Activated naive CD8-positive, alpha-beta T cell treated with anti-CD3 and anti-CD28 coated beads, Interleukin-2, amount 50 U/mL, for 24 hours (primary cell): ENCODE data around the gene C2orf68.
"Not testable (repeated sequence)": the region's sequence is repeated elsewhere in the genome, so short reads cannot be mapped to it uniquely, and the experiment has no call there.

Experiments used
- ATAC-seq: fragments of 150-1000 bp; cut with Tn5 transposase; one replicate; pipeline ENCODE4 v1.10.0; 2021
- DNase-seq: peaks from one replicate; pipeline ENCODE4 v3.0.0; 2021
- H3K27ac Mint-ChIP-seq: one replicate; pipeline ENCODE4 v1.8.0; 2021; ENCODE audit warnings: mild to moderate bottlenecking, mixed read lengths
- H3K27me3 Mint-ChIP-seq: one replicate; pipeline ENCODE4 v1.8.0; 2021; ENCODE audit warnings: mixed read lengths
- H3K36me3 Mint-ChIP-seq: one replicate; pipeline ENCODE4 v1.8.0; 2021; ENCODE audit warnings: low read depth, mixed read lengths
- H3K4me1 Mint-ChIP-seq: one replicate; pipeline ENCODE4 v1.8.0; 2021; ENCODE audit warnings: mixed read lengths
- H3K4me3 Mint-ChIP-seq: one replicate; pipeline ENCODE4 v1.8.0; 2021; ENCODE audit warnings: mild to moderate bottlenecking, moderate library complexity, mixed read lengths
- H3K9me3 Mint-ChIP-seq: one replicate; pipeline ENCODE4 v1.8.0; 2021; ENCODE audit warnings: mixed read lengths

C2orf68 gene

GRCh38 chr2:85613717-85614515 is 2.0 kb upstream of the C2orf68 start:
- Mint-ChIP-seq H3K9me3 (no peaks in the 10 kb centered on the region), H3K4me3 (no peak overlapping the region), H3K27me3 (no peaks in the 10 kb centered on the region), H3K27ac (peak overlapping the region; percentile 39), H3K4me1 (peaks cover 49% of the 10 kb centered on the region), H3K36me3 (peaks cover 20% of the 10 kb centered on the region)
- ATAC-seq (no peak), DNase-seq (no peak)

DNA sequence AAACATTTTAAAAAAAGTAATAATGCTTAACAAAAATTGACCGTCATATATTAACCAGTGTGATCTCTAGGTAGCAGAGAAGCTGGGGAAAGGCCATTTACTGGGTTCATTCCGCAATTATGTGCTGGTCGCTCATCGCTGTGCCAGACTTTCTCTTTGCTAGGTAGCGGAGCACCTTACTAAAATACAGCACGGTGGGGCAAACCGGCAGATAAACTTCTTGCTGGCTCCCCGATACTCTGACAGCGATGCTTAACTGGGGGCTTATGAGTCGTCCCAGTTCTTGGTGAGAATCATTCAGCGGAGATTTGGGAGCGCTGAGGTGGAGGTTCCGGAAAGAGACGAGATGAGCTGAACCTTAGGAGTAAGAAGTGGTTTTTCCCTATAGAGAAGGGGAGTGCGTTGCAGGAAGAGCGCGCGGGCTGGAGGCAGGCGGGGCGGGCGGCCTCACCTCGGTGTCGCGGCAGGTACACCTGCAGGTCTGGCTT is 605 bp downstream of the C2orf68 start:
- DNase-seq, result no peak
- Mint-ChIP-seq H3K27ac (peak overlapping the region; percentile 95), H3K27me3 (no peaks in the 10 kb centered on the region), H3K9me3 (no peaks in the 10 kb centered on the region), H3K36me3 (peaks cover 14% of the 10 kb centered on the region), H3K4me3 (peak overlapping the region; percentile 98), H3K4me1 (peaks cover 35% of the 10 kb centered on the region)
- no peak for ATAC-seq

DNA sequence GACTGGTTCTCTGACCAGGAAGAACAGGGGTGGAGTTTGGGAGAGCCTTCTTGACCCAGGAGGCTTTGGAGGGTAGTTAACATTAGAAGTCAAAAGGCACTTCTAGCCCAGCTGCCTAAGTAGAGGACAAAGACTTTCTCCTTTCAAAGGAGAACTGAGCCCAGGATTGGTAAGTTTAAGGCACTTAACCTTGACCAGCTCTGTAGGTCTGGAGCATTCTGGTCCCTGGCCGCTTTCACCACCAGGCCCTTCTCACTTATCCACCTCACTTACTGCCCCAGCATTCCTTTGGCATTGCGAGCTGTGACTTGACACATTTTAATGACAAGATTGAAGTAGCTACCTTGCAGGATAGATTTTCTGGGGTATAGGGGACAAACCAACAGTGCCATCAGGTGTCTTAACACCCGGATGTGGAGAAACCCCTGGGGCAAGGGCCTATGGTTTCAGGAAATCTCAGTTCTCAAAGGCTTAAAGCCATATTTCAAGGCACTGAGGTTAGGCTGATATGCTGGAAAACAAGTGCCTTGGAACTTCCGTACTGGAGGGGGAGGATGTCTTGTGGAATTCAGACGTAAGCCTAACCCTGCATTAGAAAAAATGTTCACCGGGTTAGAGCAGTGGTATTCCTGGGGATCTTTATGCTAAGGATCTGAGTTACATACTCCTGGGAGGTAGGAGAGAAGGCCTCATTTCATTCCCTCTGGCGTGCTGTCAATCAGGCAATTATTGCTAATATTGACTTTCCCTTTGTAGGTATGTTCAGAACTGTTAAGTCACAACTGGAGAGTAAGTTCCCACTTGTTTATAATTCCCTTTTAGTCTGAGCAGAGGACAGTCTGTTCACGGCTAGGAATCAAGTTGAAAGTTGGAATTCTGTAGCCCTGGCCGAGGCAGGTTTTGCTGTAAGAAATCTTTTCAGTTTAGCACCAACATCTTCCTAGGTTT is 4.3 kb downstream of the C2orf68 start:
- no peak overlapping the region for H3K27ac Mint-ChIP-seq
- DNase-seq (no peak), ATAC-seq (no peak)
- H3K36me3 Mint-ChIP-seq, result peaks cover 12% of the 10 kb centered on the region
- H3K9me3 Mint-ChIP-seq, result no peaks in the 10 kb centered on the region
- H3K27me3 Mint-ChIP-seq, result no peaks in the 10 kb centered on the region
- H3K4me1 Mint-ChIP-seq, result peaks cover 39% of the 10 kb centered on the region
- H3K4me3 Mint-ChIP-seq, result no peak overlapping the region

- no peak overlapping the region for H3K4me3 Mint-ChIP-seq
- no peak for ATAC-seq
These were observed 5.8 kb downstream of the C2orf68 start for GRCh38 chr2:85606116-85606455.

GRCh38 chr2:85605406-85606115 is 6.3 kb downstream of the C2orf68 start:
- ATAC-seq, result no peak
- no peak for DNase-seq
- H3K27me3 Mint-ChIP-seq, result no peaks in the 10 kb centered on the region
- no peaks in the 10 kb centered on the region for H3K9me3 Mint-ChIP-seq
- no peak overlapping the region for H3K27ac Mint-ChIP-seq
- H3K4me1 Mint-ChIP-seq, result peaks cover 36% of the 10 kb centered on the region
- no peak overlapping the region for H3K4me3 Mint-ChIP-seq
- peaks cover 12% of the 10 kb centered on the region for H3K36me3 Mint-ChIP-seq

More at GRCh38 chr2:85606116-85606455, 5.8 kb downstream of the C2orf68 start:
- H3K27ac Mint-ChIP-seq, result no peak overlapping the region
- peaks cover 36% of the 10 kb centered on the region for H3K4me1 Mint-ChIP-seq
- H3K9me3 Mint-ChIP-seq, result no peaks in the 10 kb centered on the region
- no peak for DNase-seq
- no peaks in the 10 kb centered on the region for H3K27me3 Mint-ChIP-seq
- H3K36me3 Mint-ChIP-seq, result peaks cover 12% of the 10 kb centered on the region

DNA sequence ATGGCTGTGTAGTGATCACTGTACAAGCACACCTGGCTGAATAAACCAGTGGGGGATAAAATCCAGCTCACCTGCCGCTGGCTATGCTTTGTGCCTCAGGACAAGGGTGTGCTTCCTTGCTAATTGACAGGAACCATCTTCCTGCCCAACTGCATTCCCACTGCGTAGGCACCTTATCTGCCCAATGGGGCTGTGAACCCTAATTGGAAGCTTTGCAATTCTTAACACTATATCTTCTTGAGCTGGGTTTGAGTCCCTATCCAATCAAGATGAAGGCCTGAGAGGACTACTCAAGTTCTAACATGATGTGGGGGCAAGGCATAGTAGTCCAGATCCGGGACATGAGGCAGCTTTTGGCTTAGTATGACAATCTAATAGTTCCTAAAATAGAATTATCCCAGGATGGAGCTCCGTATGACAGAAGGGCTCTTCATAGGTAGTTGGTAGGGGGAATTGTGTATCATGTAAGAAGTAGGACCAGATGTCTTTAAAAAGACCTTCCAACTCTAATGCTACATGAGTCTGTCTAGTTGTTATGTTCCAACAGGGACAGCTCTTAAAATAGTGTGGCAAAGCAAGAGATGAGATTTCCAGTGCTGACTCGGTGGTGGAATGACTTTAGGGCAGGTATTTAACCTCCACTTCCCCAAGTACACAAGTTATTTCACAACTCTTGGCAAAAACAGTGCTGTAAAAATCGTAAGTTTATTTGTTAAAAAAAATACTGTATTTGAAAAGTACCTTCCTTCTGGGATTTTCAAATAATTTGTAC is 7.1 kb downstream of the C2orf68 start:
- DNase-seq (no peak), ATAC-seq (no peak)
- no peak overlapping the region for H3K4me3 Mint-ChIP-seq
- H3K36me3 Mint-ChIP-seq, result peaks cover 9% of the 10 kb centered on the region
- no peak overlapping the region for H3K27ac Mint-ChIP-seq
- peaks cover 29% of the 10 kb centered on the region for H3K4me1 Mint-ChIP-seq
- no peaks in the 10 kb centered on the region for H3K9me3 Mint-ChIP-seq
- no peaks in the 10 kb centered on the region for H3K27me3 Mint-ChIP-seq

DNA sequence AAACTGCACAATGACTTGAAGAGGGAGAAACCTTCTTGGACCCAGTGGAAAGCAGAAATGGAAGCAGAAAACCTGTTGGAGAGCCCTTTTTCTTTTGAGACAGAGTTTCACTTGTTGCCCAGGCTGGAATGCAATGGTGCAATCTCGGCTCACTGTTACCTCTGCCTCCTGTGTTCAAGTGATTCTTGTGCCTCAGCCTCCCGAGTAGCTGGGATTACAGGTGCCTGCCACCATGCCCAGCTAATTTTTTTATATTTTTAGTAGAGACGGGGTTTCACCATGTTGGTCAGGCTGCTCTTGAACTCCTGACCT is 7.8 kb downstream of the C2orf68 start:
- Mint-ChIP-seq H3K27ac (peak overlapping the region; percentile 27), H3K4me3 (peak overlapping the region; percentile 91), H3K4me1 (peaks cover 28% of the 10 kb centered on the region)
- ATAC-seq, H3K9me3 Mint-ChIP-seq, DNase-seq, H3K27me3 Mint-ChIP-seq, H3K36me3 Mint-ChIP-seq: not testable (repeated sequence)

DNA sequence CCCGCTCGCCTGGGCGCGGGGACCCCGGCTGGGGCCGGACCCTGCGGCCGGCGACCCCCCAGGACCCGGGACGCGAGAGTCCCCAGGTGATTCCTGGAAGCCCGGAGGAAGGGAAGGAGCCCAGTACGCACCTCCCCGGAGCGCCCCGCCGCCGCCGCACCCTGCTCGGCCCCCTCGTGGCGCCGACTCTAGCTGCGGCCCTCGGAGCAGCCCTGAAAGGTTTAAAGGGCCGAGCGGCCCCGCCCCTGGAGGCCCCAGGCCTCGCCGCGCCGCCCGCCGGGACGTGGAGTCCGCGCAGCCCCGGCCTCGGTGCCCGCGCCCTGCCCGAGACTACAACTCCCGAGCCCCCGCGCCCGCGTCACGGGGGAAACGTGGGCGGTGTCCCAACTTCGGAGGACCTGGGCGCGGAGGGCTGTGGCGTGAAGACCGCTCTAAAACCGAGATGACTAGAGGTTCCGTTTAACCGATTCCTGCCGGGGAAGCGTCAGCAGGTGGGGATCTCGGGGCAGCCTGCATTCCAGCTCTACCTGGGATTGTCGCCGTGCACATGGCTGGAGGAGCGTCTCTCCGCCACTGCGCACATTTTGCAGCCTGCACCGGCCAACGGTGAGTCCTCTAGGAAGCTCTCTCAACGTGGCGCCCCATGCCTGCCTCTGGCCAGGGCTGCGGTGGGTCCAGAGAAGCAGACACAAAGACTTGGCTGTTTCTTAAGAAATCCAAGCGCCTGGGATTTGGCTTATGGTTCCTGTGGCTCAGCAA is 9.2 kb downstream of the C2orf68 start, which contains the start of gene TMEM150A:
Gene TMEM150A, minus strand, starts transcription at position 223 of the 759 bp plus-strand sequence. CDS start 750 bp downstream, outside the sequence.
- Mint-ChIP-seq H3K27me3 (no peaks in the 10 kb centered on the region), H3K4me1 (peaks cover 30% of the 10 kb centered on the region), H3K36me3 (peaks cover 4% of the 10 kb centered on the region), H3K27ac (peak within 1 kb of the TSS; percentile 70), H3K9me3 (no peaks in the 10 kb centered on the region), H3K4me3 (peak within 1 kb of the TSS; percentile 91)
- ATAC-seq (peak; percentile 94), DNase-seq (peak; percentile 90)

GRCh38 chr2:85601771-85602475 is 9.9 kb downstream of the C2orf68 start:
- Mint-ChIP-seq H3K27me3 (no peaks in the 10 kb centered on the region), H3K4me3 (peak overlapping the region; percentile 73), H3K9me3 (no peaks in the 10 kb centered on the region), H3K27ac (peak overlapping the region; percentile 70), H3K36me3 (peaks cover 5% of the 10 kb centered on the region), H3K4me1 (peaks cover 32% of the 10 kb centered on the region)
- no peak for DNase-seq
- ATAC-seq, result peak; percentile 1

DNA sequence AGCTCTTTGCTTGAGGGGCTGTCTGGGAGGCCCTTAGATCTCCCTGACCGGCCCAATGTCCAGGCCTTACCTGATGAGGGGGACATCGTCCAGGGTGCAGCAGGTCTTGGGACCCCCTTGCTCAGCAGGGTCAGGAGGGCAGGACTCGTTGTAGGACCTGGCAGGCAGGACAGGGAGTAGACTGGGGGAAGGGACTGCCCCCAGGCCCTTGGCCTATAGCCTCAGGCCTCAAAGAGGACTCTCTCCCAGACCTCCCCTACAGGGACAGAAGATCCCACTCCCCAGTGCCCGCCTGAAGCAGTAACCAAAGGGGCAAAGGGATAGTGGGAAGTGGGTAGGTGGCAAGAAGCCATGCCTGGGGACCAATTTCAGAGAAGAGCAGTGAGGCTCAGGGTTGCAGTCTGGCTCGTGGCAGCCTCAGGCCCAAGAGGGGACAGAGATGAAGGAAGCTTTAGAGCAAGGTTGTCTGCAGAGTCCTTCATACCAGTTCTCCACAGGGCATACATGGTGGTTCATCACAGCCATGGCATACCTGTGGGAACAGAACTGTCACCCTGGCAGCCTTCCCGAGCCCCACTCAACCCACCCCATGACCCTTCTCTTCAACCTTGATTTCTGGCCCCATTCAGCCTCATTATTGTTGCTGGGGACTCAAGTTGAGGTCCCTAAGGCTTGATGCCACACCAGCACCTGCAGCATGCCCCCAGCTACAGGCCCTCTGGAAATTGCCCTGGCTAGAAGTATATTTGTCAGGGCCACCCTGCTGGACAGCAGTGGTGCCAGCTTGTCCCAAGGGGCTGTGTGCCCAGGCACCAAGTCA is 10.7 kb downstream of the C2orf68 start:
- Mint-ChIP-seq H3K27ac (peak overlapping the region; percentile 70), H3K4me1 (peaks cover 40% of the 10 kb centered on the region), H3K27me3 (no peaks in the 10 kb centered on the region), H3K4me3 (peak overlapping the region; percentile 73), H3K36me3 (peaks cover 5% of the 10 kb centered on the region), H3K9me3 (no peaks in the 10 kb centered on the region)
- DNase-seq (no peak), ATAC-seq (no peak)

GRCh38 chr2:85600235-85600575 is 11.7 kb downstream of the C2orf68 start:
- no peak overlapping the region for H3K4me3 Mint-ChIP-seq
- no peak overlapping the region for H3K27ac Mint-ChIP-seq
- H3K36me3 Mint-ChIP-seq, result peaks cover 9% of the 10 kb centered on the region
- no peaks in the 10 kb centered on the region for H3K9me3 Mint-ChIP-seq
- peaks cover 49% of the 10 kb centered on the region for H3K4me1 Mint-ChIP-seq
- no peak for ATAC-seq
- no peak for DNase-seq
- no peaks in the 10 kb centered on the region for H3K27me3 Mint-ChIP-seq

- H3K9me3 Mint-ChIP-seq, result no peaks in the 10 kb centered on the region
- H3K27ac Mint-ChIP-seq, result no peak overlapping the region
- H3K36me3 Mint-ChIP-seq, result peaks cover 9% of the 10 kb centered on the region
- ATAC-seq (no peak), DNase-seq (no peak)
- peaks cover 51% of the 10 kb centered on the region for H3K4me1 Mint-ChIP-seq
- H3K4me3 Mint-ChIP-seq, result no peak overlapping the region
- no peaks in the 10 kb centered on the region for H3K27me3 Mint-ChIP-seq
These were observed 12.2 kb downstream of the C2orf68 start for GRCh38 chr2:85599468-85600234.
